BLaER1 (cell line): Measurements from ENCODE around the gene TBC1D1.
"Not testable (repeated sequence)": the region's sequence is repeated elsewhere in the genome, so short reads cannot be mapped to it uniquely, and the experiment has no call there.

Source experiments
- H3K27ac ChIP-seq: shearing (Covaris generic); formaldehyde crosslinking; 2 replicates; pipeline ENCODE4 v1.8.1; 2022
- H3K27me3 ChIP-seq: shearing (Covaris generic); formaldehyde crosslinking; 2 replicates; pipeline ENCODE4 v1.8.1; 2022
- H3K36me3 ChIP-seq: shearing (Covaris generic); formaldehyde crosslinking; 2 replicates; pipeline ENCODE4 v1.8.1; 2022
- H3K4me1 ChIP-seq: shearing (Covaris generic); formaldehyde crosslinking; 2 replicates; pipeline ENCODE4 v1.8.1; 2022
- H3K4me2 ChIP-seq: shearing (Covaris generic); formaldehyde crosslinking; 2 replicates; pipeline ENCODE4 v1.8.1; 2022
- H3K4me3 ChIP-seq: shearing (Covaris generic); formaldehyde crosslinking; 2 replicates; pipeline ENCODE4 v1.8.1; 2022
- H3K9ac ChIP-seq: shearing (Covaris generic); formaldehyde crosslinking; 2 replicates; pipeline ENCODE4 v1.8.1; 2022
- H3K9me3 ChIP-seq: shearing (Covaris generic); formaldehyde crosslinking; 2 replicates; pipeline ENCODE4 v1.8.1; 2022
- H4K20me1 ChIP-seq: shearing (Covaris generic); formaldehyde crosslinking; 2 replicates; pipeline ENCODE4 v1.8.1; 2022
- Cebpa-rat ChIP-seq: shearing (Covaris generic); IDR thresholded peaks from 2 replicates; pipeline ENCODE4 v1.8.1; 2022

TBC1D1 gene

DNA sequence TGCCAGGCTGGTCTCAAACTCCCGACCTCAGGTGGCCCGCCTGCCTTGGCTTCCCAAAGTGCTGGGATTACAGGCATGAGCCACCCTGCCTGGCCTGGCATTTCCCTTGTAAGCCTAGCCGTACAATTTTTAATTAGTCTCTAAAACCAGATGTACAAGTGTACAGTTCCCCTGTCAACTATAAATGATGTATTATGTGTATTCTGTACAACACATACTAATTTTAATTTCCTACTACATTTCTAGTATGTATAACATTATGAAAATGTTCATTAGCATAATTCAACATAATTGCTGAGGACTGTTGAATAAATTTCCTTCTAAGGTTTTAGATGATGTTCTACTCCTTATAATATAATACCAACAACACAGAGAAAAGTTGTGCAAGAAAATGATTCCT, 27.8 kb downstream of the TBC1D1 start:
- no peaks in the 10 kb centered on the region for H3K27me3 ChIP-seq
- H3K9me3 ChIP-seq: no peaks in the 10 kb centered on the region; the same call in 1 of the 2 replicates
- TF ChIP-seq Cebpa-rat: no peak
- no peak overlapping the region for H3K4me3 ChIP-seq
- H3K4me1 ChIP-seq: no peaks in the 10 kb centered on the region
- no peak overlapping the region for H3K4me2 ChIP-seq
- 0 out of 2 replicates have a peak, but pooled peaks cover 18% of the 10 kb centered on the region for H4K20me1 ChIP-seq
- peaks cover 48% of the 10 kb centered on the region for H3K36me3 ChIP-seq
- H3K27ac ChIP-seq: no peak overlapping the region
- H3K9ac ChIP-seq: no peak overlapping the region

DNA sequence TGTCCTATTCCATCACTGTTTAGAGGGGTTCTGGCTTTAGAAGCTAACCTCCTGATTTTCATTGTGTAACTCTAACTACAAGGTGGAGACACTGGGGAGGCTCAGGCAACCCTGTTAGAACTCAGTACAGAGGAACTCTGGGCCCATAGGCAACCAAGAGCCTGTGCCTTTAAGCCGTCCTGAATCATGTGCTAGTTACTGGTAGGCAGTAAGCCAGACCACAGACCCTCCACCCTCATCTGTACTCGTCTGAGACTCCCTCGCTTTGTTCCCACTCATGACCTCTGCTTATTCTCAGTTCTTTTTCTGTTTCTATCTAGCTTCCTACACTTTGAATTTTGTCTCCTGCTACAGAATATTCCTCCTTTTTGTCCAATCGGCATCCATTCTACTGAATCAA, 31.4 kb downstream of the TBC1D1 start:
- Histone ChIP-seq H3K36me3 (peaks cover 30% of the 10 kb centered on the region), H3K27me3 (no peaks in the 10 kb centered on the region), H3K27ac (no peak overlapping the region), H3K4me3 (no peak overlapping the region), H3K9me3 (no peaks in the 10 kb centered on the region; the same call in 1 of the 2 replicates), H3K4me2 (no peak overlapping the region), H3K9ac (no peak overlapping the region), H3K4me1 (no peaks in the 10 kb centered on the region), H4K20me1 (0 out of 2 replicates have a peak, but pooled peaks cover 29% of the 10 kb centered on the region)
- TF ChIP-seq Cebpa-rat: no peak

DNA sequence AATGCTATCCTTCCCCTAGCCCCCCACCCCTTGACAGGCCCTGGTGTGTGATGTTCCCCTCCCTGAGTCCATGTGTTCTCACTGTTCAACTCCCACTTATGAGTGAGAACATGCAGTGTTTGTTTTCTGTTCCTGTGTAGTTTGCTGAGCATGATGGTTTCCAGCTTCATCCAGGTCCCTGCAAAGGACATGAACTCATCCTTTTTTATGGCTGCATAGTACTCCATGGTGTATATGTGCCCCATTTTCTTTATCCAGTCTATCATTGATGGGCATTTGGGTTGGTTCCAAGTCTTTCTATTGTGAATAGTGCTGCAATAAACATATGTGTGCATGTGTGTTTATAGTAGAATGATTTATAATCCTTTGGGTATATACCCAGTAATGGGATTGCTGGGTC, 32.2 kb downstream of the TBC1D1 start:
- H3K4me3 ChIP-seq, H3K9ac ChIP-seq, H3K4me1 ChIP-seq, H3K27ac ChIP-seq, H3K9me3 ChIP-seq, H3K27me3 ChIP-seq, H3K4me2 ChIP-seq: not testable (repeated sequence)
- Histone ChIP-seq H4K20me1 (0 out of 2 replicates have a peak, but pooled peaks cover 32% of the 10 kb centered on the region), H3K36me3 (peaks cover 30% of the 10 kb centered on the region)

DNA sequence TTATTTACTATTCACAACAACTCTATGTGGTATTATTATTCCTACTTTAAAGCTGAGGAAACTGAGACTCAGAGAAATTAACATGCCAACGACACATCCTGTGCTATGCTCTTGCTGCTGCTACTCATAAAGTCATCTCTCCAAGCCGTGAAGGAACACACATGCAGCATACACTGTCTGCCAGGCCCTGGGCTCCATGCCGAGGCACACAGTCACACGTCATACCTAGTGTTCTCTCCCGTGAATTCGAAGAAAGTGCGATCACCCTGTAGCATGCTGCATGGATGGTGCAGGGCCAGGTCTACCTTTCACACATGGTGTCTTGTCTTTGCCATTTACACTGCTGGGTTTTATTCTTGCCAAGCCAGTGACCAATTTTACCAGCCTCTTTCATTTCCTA, 34.1 kb downstream of the TBC1D1 start:
- Histone ChIP-seq H3K27me3 (no peaks in the 10 kb centered on the region), H3K9ac (no peak overlapping the region), H3K9me3 (no peaks in the 10 kb centered on the region; the same call in 1 of the 2 replicates), H3K4me3 (no peak overlapping the region), H3K36me3 (peaks cover 38% of the 10 kb centered on the region), H3K4me2 (no peak overlapping the region), H3K4me1 (peaks cover 6% of the 10 kb centered on the region), H3K27ac (no peak overlapping the region), H4K20me1 (0 out of 2 replicates have a peak, but pooled peaks cover 25% of the 10 kb centered on the region)
- TF ChIP-seq Cebpa-rat: no peak

DNA sequence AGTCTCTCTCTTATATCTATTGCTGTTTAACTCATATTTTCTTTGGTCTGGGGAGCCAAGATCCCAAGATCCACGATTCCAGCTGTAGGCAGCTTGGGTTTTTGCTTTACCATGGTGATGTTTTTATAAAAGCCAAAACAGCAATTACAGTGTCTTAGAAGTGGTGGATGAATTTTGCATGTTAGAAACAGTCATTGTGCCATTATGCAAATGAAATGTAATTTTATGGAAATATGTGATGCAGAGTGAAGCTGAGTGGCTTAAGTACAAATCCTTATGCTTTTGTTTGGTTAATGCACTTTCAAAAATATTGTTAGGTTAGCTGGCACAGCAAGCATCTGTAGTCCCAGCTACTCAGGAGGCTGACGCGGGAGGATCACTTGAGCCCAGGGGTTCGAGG, 36.5 kb downstream of the TBC1D1 start:
- Histone ChIP-seq H3K27ac (no peak overlapping the region), H3K36me3 (peaks cover 35% of the 10 kb centered on the region), H3K4me1 (peaks cover 6% of the 10 kb centered on the region), H4K20me1 (0 out of 2 replicates have a peak, but pooled peaks cover 17% of the 10 kb centered on the region), H3K9me3 (no peaks in the 10 kb centered on the region; the same call in 1 of the 2 replicates), H3K4me2 (no peak overlapping the region), H3K27me3 (no peaks in the 10 kb centered on the region), H3K4me3 (no peak overlapping the region), H3K9ac (no peak overlapping the region)
- no peak for TF ChIP-seq Cebpa-rat

DNA sequence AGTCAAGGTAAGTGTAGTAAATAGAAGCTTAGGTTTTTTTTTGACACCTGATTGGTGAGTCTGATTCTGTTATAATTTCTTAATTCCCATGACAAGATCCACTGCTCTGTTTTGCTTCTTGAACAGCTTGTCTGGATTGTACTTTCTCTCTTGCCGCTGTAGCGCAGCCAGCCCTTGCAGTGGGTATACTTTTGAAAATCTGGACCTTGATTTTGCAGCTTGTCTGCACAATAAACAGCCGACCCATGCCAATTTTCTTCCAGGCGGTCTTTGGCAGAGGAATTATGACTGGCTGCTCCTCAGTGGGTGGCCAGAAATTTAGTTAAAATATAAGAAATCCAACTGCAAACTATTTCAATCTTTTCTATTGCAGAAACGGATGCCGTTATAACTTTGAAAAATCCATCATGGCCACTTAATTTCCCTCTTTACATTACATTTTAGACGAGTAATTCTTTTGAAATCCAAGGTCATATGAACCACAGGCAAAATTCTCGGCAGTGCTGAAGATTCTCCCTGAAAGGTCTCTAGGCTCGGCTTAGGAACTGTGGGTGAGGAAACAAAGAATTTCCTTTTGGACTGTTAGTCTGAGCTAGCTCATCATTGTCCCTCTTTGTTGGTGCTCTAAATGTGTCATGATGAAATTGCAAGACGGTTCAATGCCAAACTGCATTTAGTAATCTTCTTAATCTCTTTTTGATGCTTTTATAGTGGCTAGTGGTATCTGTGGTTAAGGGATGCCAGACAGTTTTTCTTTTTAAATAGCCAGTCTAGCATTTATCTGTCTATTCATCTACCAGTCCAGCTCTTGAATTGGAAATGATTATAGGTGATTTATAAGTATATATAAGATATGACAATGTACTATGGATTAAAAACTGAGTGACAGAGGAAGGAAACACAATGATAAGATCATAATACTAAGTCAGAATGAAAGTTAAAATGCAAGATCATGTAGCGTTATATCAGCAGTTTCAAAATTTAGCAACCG, 37.8 kb downstream of the TBC1D1 start:
- Histone ChIP-seq H3K4me1 (peaks cover 6% of the 10 kb centered on the region), H3K9ac (no peak overlapping the region), H3K27ac (no peak overlapping the region), H3K4me2 (no peak overlapping the region), H3K4me3 (no peak overlapping the region), H3K27me3 (no peaks in the 10 kb centered on the region), H3K36me3 (peaks cover 34% of the 10 kb centered on the region), H3K9me3 (no peaks in the 10 kb centered on the region), H4K20me1 (0 out of 2 replicates have a peak, but pooled peaks cover 17% of the 10 kb centered on the region)
- no peak for TF ChIP-seq Cebpa-rat

DNA sequence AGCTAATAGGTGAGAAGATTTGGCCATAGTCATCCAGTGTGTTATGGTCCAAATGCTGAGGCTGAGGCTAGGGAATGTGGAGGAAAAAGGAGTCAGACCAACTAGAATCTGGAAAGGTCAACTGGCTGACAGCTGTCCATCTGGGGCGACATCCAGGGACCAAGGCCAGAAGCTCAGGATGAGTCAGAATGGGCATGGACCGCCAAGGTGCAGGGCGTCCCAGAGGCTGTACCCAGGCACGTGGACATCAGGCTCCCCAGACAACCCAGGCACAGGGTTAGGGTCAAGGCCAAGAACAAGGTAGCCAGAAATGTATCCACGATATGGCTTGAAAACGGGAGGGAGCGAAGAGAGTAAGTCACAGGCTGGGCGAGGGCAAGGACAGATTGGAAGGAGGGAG, 43.2 kb downstream of the TBC1D1 start:
- H3K4me3 ChIP-seq: no peak overlapping the region
- peak overlapping the region; percentile 21 for H3K4me2 ChIP-seq
- no peak overlapping the region for H3K9ac ChIP-seq
- H3K36me3 ChIP-seq: peaks cover 61% of the 10 kb centered on the region
- peaks cover 16% of the 10 kb centered on the region for H3K4me1 ChIP-seq
- H4K20me1 ChIP-seq: no peaks in the 10 kb centered on the region
- no peak for TF ChIP-seq Cebpa-rat
- no peaks in the 10 kb centered on the region for H3K27me3 ChIP-seq
- no peak overlapping the region for H3K27ac ChIP-seq
- H3K9me3 ChIP-seq: no peaks in the 10 kb centered on the region; the same call in none of the 2 replicates

DNA sequence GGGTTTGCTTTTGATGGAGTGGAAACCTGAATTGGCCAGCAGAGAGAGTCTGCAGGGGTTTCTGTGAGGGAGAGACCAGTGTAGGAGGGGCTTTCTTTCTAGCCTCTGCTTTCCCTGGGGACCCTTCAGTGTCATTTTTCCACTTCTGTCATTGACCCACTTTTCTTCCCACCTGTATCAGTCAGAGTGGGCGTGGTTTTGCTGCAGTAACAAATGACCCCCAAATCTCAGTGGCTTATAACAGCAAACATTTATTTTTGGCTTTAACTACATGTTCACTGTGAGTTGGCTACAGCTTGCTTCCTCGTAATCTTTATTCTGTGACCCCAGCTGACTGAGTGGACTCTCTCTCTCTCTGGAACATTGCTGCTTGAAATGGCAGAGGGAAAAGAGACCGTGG, 43.7 kb downstream of the TBC1D1 start:
- Histone ChIP-seq H3K27me3 (no peaks in the 10 kb centered on the region), H3K36me3 (peaks cover 57% of the 10 kb centered on the region), H3K4me3 (no peak overlapping the region), H3K9ac (no peak overlapping the region), H3K9me3 (no peaks in the 10 kb centered on the region; the same call in none of the 2 replicates), H3K27ac (no peak overlapping the region), H3K4me2 (peak overlapping the region; percentile 21), H4K20me1 (no peaks in the 10 kb centered on the region), H3K4me1 (peaks cover 16% of the 10 kb centered on the region)
- TF ChIP-seq Cebpa-rat: no peak

DNA sequence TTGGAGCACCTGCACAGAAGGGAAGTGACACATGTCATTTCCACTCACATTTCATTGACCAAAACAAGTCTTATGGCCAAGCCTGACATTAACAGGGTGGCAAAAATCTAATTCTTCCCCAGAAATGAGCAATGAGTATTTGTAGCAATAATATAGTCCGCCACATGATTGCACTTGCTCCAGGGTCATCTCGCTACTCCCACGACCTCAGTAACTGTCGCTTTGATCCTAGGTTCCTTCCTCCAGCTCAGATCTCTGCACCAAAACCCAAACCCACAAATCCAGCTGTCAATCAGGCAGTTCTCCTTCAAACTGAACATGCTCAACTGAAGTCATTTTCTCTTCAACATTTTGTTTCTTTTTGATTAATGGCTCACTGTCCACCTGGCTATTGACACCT, 44.1 kb downstream of the TBC1D1 start:
- Histone ChIP-seq H3K27ac (no peak overlapping the region), H3K9ac (no peak overlapping the region), H4K20me1 (no peaks in the 10 kb centered on the region), H3K4me3 (no peak overlapping the region), H3K27me3 (no peaks in the 10 kb centered on the region), H3K36me3 (peaks cover 54% of the 10 kb centered on the region), H3K4me2 (peak overlapping the region; percentile 21), H3K4me1 (peaks cover 16% of the 10 kb centered on the region), H3K9me3 (no peaks in the 10 kb centered on the region; the same call in none of the 2 replicates)
- no peak for TF ChIP-seq Cebpa-rat

DNA sequence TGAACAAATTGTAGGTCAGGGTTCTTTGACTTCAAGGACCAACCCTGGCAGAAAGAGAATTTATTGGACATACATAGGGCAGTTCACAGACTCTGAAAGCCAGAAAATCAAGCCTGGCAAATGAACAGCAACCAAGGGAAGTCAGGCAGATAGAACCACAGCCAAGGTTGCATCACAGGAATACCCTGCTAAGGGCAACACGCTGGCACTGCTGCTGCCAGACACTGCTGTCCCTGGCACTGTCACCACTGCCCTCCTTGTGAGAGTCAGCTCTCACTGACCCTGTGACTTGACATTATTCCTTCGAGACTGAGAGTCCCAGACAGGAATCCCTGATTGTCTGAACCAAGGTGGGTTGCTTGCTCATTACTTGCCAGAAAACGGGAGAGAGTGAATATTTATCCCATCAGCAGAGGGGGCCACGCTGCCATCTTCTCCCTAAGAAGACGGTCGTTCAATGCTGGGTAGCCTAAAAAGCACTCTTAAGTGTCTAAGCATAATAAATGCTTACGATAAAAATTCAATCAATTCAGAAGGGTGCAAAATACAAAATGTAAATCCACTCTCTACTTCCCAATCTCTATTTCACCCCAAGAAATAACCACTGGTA, 46.1 kb downstream of the TBC1D1 start:
- TF ChIP-seq Cebpa-rat: no peak

More for the DNA sequence above, 46.1 kb downstream of the TBC1D1 start:
- peaks cover 5% of the 10 kb centered on the region for H3K9me3 ChIP-seq
- H3K4me1 ChIP-seq: peaks cover 16% of the 10 kb centered on the region
- no peak overlapping the region for H3K4me3 ChIP-seq
- H3K4me2 ChIP-seq: no peak overlapping the region
- H3K9ac ChIP-seq: no peak overlapping the region
- no peaks in the 10 kb centered on the region for H4K20me1 ChIP-seq
- H3K36me3 ChIP-seq: peaks cover 45% of the 10 kb centered on the region
- no peaks in the 10 kb centered on the region for H3K27me3 ChIP-seq
- H3K27ac ChIP-seq: no peak overlapping the region
